SK-N-SH treated with all-trans-retinoic acid at 6 μM for 48 hours (cell line): ENCODE data around the gene HAPLN3.

Experiments
- ATAC-seq: fragments of 200-7000 bp; cut with Tn5 transposase; 3 replicates; pipeline ENCODE4 v1.9.1; 2020; ENCODE audit warnings: mild to moderate bottlenecking, moderate library complexity
- ARNTL ChIP-seq: fragments of 450-650 bp; formaldehyde crosslinking; IDR thresholded peaks from 2 replicates; pipeline ENCODE4 v1.5.0; 2020; ENCODE audit warnings: low read depth, mild to moderate bottlenecking, moderate library complexity, borderline replicate concordance
- BACH2 ChIP-seq: fragments of 250-450 bp; sonication (Bioruptor Pico); IDR thresholded peaks from 2 replicates; pipeline ENCODE4 v1.9.0; 2021; ENCODE audit warnings: mild to moderate bottlenecking, borderline replicate concordance
- CSDC2 ChIP-seq: fragments of 250-450 bp; sonication (Bioruptor Pico); IDR thresholded peaks from 2 replicates; pipeline ENCODE4 v1.5.0; 2020; ENCODE audit warnings: mild to moderate bottlenecking, moderate library complexity
- ESRRG ChIP-seq: fragments of 250-450 bp; sonication (Bioruptor Pico); IDR thresholded peaks from 2 replicates; pipeline ENCODE4 v1.6.1; 2021; ENCODE audit warnings: mild to moderate bottlenecking
- GLIS3 ChIP-seq: fragments of 250-450 bp; sonication (Bioruptor Pico); IDR thresholded peaks from 2 replicates; pipeline ENCODE4 v1.5.0; 2020; ENCODE audit warnings: mild to moderate bottlenecking, moderate library complexity
- ISL1 ChIP-seq: fragments of 250-450 bp; sonication (Bioruptor Pico); IDR thresholded peaks from 2 replicates; pipeline ENCODE4 v2.1.2; 2022; ENCODE audit warnings: mild to moderate bottlenecking, moderate library complexity
- OSR1 ChIP-seq: fragments of 250-450 bp; sonication (Bioruptor Pico); IDR thresholded peaks from 2 replicates; pipeline ENCODE4 v1.8.0; 2022; ENCODE audit warnings: moderate library complexity, mild to moderate bottlenecking, inconsistent platforms
- PPARA ChIP-seq: fragments of 250-450 bp; sonication (Bioruptor Pico); IDR thresholded peaks from 2 replicates; pipeline ENCODE4 v1.5.0; 2020; ENCODE audit warnings: mild to moderate bottlenecking, borderline replicate concordance
- RARB ChIP-seq: fragments of 250-450 bp; sonication (Bioruptor Pico); IDR thresholded peaks from 2 replicates; pipeline ENCODE4 v1.8.0; 2021; ENCODE audit warnings: mild to moderate bottlenecking, moderate library complexity
- TCF4 ChIP-seq: fragments of 250-450 bp; sonication (Bioruptor Pico); IDR thresholded peaks from 2 replicates; pipeline ENCODE4 v1.8.0; 2021; ENCODE audit warnings: mild to moderate bottlenecking, moderate library complexity, borderline replicate concordance
- TOX ChIP-seq: fragments of 250-450 bp; sonication (Bioruptor Pico); IDR thresholded peaks from 2 replicates; pipeline ENCODE4 v1.8.0; 2021; ENCODE audit warnings: mild to moderate bottlenecking, moderate library complexity, borderline replicate concordance
- ZC3H10 ChIP-seq: fragments of 250-450 bp; sonication (Bioruptor Pico); IDR thresholded peaks from 2 replicates; pipeline ENCODE4 v1.5.1; 2021; ENCODE audit warnings: mild to moderate bottlenecking, moderate library complexity
- ZFP30 ChIP-seq: fragments of 450-650 bp; formaldehyde crosslinking; IDR thresholded peaks from 2 replicates; pipeline ENCODE4 v1.5.0; 2022; ENCODE audit warnings: mild to moderate bottlenecking, moderate library complexity
- ZNF565 ChIP-seq: fragments of 450-650 bp; formaldehyde crosslinking; conservative IDR thresholded peaks from 2 replicates; pipeline ENCODE4 v1.5.0; 2020; ENCODE audit warnings: low read depth, mild to moderate bottlenecking, moderate library complexity
- ZNF70 ChIP-seq: fragments of 450-650 bp; formaldehyde crosslinking; IDR thresholded peaks from 2 replicates; pipeline ENCODE4 v1.5.0; 2020; ENCODE audit warnings: mild to moderate bottlenecking, moderate library complexity
- ZNF8 ChIP-seq: fragments of 450-650 bp; formaldehyde crosslinking; IDR thresholded peaks from 2 replicates; pipeline ENCODE4 v1.5.0; 2020; ENCODE audit warnings: mild to moderate bottlenecking, moderate library complexity
- TF ChIP-seq, protein P1 (sequence below): fragments of 250-450 bp; sonication (Bioruptor Pico); IDR thresholded peaks from 2 replicates; pipeline ENCODE4 v1.5.1; 2020; ENCODE audit warnings: low read depth, mild to moderate bottlenecking, moderate library complexity
- TF ChIP-seq, protein P2 (sequence below): fragments of 250-450 bp; sonication (Bioruptor Pico); IDR thresholded peaks from 2 replicates; pipeline ENCODE4 v1.5.0; 2020; ENCODE audit warnings: mild to moderate bottlenecking, moderate library complexity
- TF ChIP-seq, protein P3 (sequence below): fragments of 250-450 bp; sonication (Bioruptor Pico); IDR thresholded peaks from 2 replicates; pipeline ENCODE4 v1.8.0; 2020; ENCODE audit warnings: mild to moderate bottlenecking, moderate library complexity, borderline replicate concordance
- TF ChIP-seq, protein P4 (sequence below): fragments of 250-450 bp; sonication (Bioruptor Pico); IDR thresholded peaks from 2 replicates; pipeline ENCODE4 v1.8.0; 2021; ENCODE audit warnings: low read depth, mild to moderate bottlenecking, moderate library complexity, borderline replicate concordance
- TF ChIP-seq, protein P5 (sequence below): fragments of 250-450 bp; sonication (Bioruptor Pico); IDR thresholded peaks from 2 replicates; pipeline ENCODE4 v1.5.1; 2021; ENCODE audit warnings: mild to moderate bottlenecking, moderate library complexity

Gene HAPLN3

DNA sequence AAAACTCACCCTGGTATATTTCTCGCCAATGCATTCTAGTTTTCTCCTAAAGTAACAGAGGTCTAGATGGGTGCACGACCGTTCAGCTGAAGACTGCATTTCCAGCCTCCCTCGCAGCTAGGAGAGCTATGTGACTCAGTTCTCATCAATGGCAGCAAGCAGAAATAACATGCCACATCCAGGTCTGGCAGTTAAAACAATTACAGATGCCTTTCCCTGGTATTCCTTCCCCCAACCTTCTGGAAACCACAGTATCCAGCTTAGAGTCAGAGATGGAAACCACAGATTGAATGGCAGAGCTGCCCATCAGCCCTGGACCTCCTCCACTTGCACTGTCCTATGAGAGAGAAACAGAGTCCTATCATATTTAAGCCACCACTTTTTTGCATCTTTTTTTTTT, 4.8 kb downstream of the HAPLN3 start (continued):
- TF ChIP-seq, protein P1, sequence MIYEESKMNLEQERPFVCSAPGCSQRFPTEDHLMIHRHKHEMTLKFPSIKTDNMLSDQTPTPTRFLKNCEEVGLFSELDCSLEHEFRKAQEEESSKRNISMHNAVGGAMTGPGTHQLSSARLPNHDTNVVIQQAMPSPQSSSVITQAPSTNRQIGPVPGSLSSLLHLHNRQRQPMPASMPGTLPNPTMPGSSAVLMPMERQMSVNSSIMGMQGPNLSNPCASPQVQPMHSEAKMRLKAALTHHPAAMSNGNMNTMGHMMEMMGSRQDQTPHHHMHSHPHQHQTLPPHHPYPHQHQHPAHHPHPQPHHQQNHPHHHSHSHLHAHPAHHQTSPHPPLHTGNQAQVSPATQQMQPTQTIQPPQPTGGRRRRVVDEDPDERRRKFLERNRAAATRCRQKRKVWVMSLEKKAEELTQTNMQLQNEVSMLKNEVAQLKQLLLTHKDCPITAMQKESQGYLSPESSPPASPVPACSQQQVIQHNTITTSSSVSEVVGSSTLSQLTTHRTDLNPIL (CRISPR knock-in tag) = no peak

DNA sequence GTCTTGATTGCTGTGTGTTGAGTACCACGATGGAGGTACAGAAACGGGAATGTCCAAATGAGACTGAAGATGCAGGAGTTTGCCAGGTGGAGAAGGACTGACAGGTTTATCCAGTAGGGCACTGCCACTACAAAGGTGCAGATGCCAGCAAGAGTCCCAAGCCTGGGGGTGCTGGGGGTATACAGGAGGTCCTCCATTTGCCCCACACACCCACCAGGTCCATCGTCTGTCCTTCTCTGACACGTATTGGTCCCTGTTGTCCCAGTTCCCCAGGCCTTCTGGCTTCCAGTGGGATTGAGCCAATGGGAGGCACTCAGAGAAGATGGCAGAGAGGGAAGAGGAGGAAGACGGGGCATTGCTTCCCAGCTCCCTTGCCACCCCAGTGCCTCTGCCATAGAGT, 6.6 kb downstream of the HAPLN3 start:
- no peak for TF ChIP-seq TCF4 (CRISPR knock-in tag)
- TF ChIP-seq ESRRG (CRISPR knock-in tag) = no peak
- TF ChIP-seq OSR1 (CRISPR knock-in tag) = no peak
- TF ChIP-seq, protein P2, sequence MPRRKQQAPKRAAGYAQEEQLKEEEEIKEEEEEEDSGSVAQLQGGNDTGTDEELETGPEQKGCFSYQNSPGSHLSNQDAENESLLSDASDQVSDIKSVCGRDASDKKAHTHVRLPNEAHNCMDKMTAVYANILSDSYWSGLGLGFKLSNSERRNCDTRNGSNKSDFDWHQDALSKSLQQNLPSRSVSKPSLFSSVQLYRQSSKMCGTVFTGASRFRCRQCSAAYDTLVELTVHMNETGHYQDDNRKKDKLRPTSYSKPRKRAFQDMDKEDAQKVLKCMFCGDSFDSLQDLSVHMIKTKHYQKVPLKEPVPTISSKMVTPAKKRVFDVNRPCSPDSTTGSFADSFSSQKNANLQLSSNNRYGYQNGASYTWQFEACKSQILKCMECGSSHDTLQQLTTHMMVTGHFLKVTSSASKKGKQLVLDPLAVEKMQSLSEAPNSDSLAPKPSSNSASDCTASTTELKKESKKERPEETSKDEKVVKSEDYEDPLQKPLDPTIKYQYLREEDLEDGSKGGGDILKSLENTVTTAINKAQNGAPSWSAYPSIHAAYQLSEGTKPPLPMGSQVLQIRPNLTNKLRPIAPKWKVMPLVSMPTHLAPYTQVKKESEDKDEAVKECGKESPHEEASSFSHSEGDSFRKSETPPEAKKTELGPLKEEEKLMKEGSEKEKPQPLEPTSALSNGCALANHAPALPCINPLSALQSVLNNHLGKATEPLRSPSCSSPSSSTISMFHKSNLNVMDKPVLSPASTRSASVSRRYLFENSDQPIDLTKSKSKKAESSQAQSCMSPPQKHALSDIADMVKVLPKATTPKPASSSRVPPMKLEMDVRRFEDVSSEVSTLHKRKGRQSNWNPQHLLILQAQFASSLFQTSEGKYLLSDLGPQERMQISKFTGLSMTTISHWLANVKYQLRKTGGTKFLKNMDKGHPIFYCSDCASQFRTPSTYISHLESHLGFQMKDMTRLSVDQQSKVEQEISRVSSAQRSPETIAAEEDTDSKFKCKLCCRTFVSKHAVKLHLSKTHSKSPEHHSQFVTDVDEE (CRISPR knock-in tag) = no peak
- no peak for TF ChIP-seq RARB (CRISPR knock-in tag)
- TF ChIP-seq CSDC2 (CRISPR knock-in tag) = no peak
- TF ChIP-seq, protein P3, sequence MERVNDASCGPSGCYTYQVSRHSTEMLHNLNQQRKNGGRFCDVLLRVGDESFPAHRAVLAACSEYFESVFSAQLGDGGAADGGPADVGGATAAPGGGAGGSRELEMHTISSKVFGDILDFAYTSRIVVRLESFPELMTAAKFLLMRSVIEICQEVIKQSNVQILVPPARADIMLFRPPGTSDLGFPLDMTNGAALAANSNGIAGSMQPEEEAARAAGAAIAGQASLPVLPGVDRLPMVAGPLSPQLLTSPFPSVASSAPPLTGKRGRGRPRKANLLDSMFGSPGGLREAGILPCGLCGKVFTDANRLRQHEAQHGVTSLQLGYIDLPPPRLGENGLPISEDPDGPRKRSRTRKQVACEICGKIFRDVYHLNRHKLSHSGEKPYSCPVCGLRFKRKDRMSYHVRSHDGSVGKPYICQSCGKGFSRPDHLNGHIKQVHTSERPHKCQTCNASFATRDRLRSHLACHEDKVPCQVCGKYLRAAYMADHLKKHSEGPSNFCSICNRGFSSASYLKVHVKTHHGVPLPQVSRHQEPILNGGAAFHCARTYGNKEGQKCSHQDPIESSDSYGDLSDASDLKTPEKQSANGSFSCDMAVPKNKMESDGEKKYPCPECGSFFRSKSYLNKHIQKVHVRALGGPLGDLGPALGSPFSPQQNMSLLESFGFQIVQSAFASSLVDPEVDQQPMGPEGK (CRISPR knock-in tag) = no peak
- TF ChIP-seq ZFP30 = no peak
- no peak for TF ChIP-seq BACH2
- TF ChIP-seq ZNF565 (CRISPR knock-in tag) = no peak
- TF ChIP-seq ISL1 (CRISPR knock-in tag) = no peak
- TF ChIP-seq, protein P4, sequence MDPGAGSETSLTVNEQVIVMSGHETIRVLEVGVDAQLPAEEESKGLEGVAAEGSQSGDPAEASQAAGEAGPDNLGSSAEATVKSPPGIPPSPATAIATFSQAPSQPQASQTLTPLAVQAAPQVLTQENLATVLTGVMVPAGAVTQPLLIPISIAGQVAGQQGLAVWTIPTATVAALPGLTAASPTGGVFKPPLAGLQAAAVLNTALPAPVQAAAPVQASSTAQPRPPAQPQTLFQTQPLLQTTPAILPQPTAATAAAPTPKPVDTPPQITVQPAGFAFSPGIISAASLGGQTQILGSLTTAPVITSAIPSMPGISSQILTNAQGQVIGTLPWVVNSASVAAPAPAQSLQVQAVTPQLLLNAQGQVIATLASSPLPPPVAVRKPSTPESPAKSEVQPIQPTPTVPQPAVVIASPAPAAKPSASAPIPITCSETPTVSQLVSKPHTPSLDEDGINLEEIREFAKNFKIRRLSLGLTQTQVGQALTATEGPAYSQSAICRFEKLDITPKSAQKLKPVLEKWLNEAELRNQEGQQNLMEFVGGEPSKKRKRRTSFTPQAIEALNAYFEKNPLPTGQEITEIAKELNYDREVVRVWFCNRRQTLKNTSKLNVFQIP (CRISPR knock-in tag) = no peak
- TF ChIP-seq, protein P1 (CRISPR knock-in tag) = no peak
- no peak for TF ChIP-seq GLIS3
- TF ChIP-seq ARNTL (CRISPR knock-in tag) = no peak
- TF ChIP-seq TOX (CRISPR knock-in tag) = no peak
- no peak for ATAC-seq

DNA sequence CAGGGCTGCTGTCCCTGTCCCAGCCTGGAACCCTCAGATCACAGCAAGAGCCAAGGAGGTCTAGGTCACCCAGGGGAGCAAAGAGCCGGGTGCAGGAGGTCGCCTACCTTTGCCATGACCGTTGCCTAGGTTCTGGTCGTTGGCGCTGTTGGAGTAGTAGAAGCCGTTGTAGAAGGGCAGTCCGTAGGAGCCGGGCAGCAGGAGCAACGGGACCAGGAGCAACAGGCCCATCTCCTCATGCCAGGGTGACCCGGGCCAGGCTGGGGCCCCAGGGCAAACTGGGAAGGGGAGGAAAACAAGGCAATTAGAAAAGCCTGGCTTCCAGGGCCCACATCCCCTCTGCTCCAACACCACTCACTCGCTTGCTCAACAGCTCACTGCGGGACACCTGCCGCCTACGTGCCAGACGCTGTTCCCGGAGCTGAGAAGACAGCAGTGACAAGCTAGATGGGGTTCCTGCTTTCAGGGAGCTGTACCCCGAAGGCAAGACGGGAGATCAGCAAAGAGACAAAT, 8.2 kb downstream of the HAPLN3 start:
- no peak for ATAC-seq
- TF ChIP-seq, protein P5, sequence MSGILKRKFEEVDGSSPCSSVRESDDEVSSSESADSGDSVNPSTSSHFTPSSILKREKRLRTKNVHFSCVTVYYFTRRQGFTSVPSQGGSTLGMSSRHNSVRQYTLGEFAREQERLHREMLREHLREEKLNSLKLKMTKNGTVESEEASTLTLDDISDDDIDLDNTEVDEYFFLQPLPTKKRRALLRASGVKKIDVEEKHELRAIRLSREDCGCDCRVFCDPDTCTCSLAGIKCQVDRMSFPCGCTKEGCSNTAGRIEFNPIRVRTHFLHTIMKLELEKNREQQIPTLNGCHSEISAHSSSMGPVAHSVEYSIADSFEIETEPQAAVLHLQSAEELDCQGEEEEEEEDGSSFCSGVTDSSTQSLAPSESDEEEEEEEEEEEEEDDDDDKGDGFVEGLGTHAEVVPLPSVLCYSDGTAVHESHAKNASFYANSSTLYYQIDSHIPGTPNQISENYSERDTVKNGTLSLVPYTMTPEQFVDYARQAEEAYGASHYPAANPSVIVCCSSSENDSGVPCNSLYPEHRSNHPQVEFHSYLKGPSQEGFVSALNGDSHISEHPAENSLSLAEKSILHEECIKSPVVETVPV = no peak
- TF ChIP-seq TOX (CRISPR knock-in tag) = no peak
- no peak for TF ChIP-seq ZNF8 (CRISPR knock-in tag)
- TF ChIP-seq ZNF565 (CRISPR knock-in tag) = no peak
- TF ChIP-seq ZNF70 (CRISPR knock-in tag) = no peak
- TF ChIP-seq ESRRG (CRISPR knock-in tag) = no peak
- TF ChIP-seq, protein P3 (CRISPR knock-in tag) = no peak
- no peak for TF ChIP-seq PPARA
- no peak for TF ChIP-seq RARB (CRISPR knock-in tag)
- TF ChIP-seq ZFP30 = no peak
- no peak for TF ChIP-seq ZC3H10 (CRISPR knock-in tag)
